Stomach smooth muscle (tissue), 2 donors: Measurements from ENCODE around the gene MSI2.
A peak's percentile ranks its signal among the peaks of the same experiment; 100 is the strongest.

ENCODE experiments used
- H3K27ac ChIP-seq: one replicate; pipeline ENCODE4 v1.7.0; 2013; ENCODE audit warnings: mild to moderate bottlenecking, low read length, inconsistent platforms
- H3K27me3 ChIP-seq, 2 donors: one replicate each; pipeline ENCODE4 v1.7.0; 2013; ENCODE audit warnings: low read length in 2 of 2; ENCODE audit not compliant: insufficient read depth in 2 of 2, control insufficient read depth in 1 of 2
- H3K36me3 ChIP-seq, 2 donors: one replicate each; pipeline ENCODE4 v1.7.0; 2013; ENCODE audit warnings: low read length in 2 of 2; ENCODE audit not compliant: control insufficient read depth in 2 of 2, insufficient read depth in 2 of 2
- H3K4me1 ChIP-seq: one replicate; pipeline ENCODE4 v1.7.0; 2013; ENCODE audit warnings: low read length; ENCODE audit not compliant: control insufficient read depth, insufficient read depth
- H3K4me3 ChIP-seq, 2 donors: one replicate each; pipeline ENCODE4 v1.7.0; 2013; ENCODE audit warnings: low read length in 2 of 2
- H3K9ac ChIP-seq, 2 donors: one replicate each; pipeline ENCODE4 v1.7.0; 2013; ENCODE audit warnings: low read length in 2 of 2, mild to moderate bottlenecking in 1 of 2
- H3K9me3 ChIP-seq, 2 donors: one replicate each; pipeline ENCODE4 v1.7.0; 2013; ENCODE audit warnings: low read length in 2 of 2; ENCODE audit not compliant: control insufficient read depth in 2 of 2
- donor health status: healthy.
- donor health status: Pancreatic carcinoma.

The MSI2 gene

DNA sequence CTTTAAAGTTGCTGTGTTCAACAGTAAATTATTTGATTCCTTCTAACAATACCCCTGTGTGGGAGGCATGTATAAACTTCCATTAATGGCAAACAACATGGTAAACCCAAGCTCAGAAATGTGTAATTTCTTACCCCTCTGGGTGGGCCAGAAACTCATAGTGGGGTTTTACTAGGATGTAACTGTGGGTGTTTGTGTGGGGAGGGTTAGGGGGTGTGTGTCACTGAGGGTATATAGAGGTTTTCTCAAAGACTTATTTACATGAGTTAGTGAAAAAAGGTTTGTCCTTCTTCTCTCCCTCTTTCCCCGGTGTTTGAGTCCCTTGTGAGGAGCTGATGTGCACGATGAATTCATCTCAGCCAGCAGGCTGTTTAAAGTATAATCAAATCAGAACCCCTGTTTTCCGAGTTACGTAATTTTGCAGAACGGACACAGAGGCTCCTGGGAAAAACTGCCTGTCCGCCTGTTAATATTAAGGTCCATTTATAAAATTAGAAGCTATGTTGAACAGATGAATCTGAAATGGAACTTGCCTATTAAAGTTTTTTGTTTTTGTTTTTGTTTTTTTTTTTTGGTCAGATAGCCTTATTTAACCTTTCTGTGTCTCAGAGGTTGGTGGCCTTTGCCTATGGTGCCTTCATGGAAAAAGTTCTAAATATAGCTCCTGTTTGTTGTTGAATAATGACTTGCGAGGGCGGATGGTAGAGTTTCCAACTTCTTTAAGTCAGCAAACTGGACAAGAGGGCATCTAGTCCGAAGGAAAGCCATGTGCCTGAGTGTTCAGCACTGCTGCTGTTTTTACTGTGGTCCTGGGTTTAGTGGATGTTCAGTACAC lies 73.3 kb downstream of the MSI2 start:
- no peaks in the 10 kb centered on the region for H3K27me3 ChIP-seq
- H3K9ac ChIP-seq, result no peak overlapping the region
- no peaks in the 10 kb centered on the region for H3K36me3 ChIP-seq
- H3K4me1 ChIP-seq, result peaks cover 11% of the 10 kb centered on the region
- no peaks in the 10 kb centered on the region for H3K9me3 ChIP-seq
- peak overlapping the region; percentile 18 for H3K27ac ChIP-seq
- peak overlapping the region in 1 of 2 donors; percentile 22 for H3K4me3 ChIP-seq

DNA sequence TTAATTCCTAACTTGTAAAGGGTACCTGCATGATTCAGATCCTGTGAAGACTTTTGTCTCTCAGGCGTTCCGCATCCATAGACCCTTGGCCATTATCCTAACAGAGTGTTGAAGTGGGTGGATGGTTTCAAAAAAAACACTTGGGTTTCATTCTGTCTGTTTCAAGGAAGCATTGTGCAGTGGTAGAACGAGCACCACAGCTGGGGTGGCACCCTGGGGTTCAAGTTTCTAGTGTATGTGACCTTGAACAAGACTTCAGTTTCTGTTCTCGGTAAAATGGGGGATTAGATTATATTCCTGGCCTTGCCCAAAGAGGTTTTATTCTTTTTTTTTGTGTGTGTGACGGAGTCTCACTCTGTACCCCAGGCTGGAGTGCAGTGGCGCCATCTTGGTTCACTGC lies 74.3 kb downstream of the MSI2 start:
- Histone ChIP-seq H3K4me1 (peaks cover 11% of the 10 kb centered on the region), H3K4me3 (no peak overlapping the region), H3K9ac (no peak overlapping the region), H3K27me3 (no peaks in the 10 kb centered on the region), H3K27ac (no peak overlapping the region), H3K9me3 (no peaks in the 10 kb centered on the region), H3K36me3 (no peaks in the 10 kb centered on the region)

DNA sequence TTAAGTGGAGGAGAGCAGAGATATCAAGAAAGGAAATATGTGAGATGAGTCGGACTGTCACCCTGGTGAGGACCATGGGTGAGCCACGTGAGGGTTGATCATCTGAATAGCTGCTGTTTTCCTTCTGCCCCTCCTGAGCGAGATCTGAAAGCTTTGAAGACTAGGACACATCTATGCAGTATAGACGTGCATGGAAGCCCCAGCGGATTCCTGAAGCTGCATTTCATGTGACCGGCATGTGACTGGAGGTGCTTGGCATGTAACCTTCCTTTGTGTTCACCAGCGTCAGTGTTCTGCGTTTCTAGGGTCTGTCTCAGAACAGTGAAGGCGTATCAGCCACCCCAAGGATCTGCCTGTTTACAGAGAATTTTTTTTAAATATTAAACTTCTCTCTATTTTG lies 75.1 kb downstream of the MSI2 start:
- no peaks in the 10 kb centered on the region for H3K9me3 ChIP-seq
- H3K27ac ChIP-seq, result no peak overlapping the region
- peaks cover 11% of the 10 kb centered on the region for H3K4me1 ChIP-seq

DNA sequence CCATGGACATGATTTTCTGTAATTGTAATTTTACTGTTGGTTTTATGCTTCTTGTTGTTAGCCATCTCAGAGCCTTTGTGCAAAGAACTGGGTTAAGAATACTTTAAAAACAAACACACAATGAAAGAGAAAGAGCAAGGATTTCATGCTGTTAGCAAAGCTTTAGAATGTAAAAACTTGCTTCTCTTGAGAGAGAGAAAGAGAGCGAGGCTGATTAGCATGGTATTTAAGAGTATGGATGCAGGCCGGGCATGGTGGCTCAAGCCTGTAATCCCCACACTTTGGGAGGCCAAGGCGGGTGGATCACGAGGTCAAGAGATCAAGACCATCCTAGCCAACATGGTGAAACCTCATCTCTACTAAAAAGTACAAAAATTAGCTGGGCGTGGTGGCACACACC lies 76.2 kb downstream of the MSI2 start:
- Histone ChIP-seq H3K36me3 (no peaks in the 10 kb centered on the region), H3K9ac (no peak overlapping the region), H3K9me3 (no peaks in the 10 kb centered on the region), H3K27ac (no peak overlapping the region), H3K4me1 (peaks cover 11% of the 10 kb centered on the region), H3K4me3 (no peak overlapping the region), H3K27me3 (no peaks in the 10 kb centered on the region)

More for the DNA sequence above, 75.1 kb downstream of the MSI2 start:
- no peak overlapping the region for H3K9ac ChIP-seq
- no peaks in the 10 kb centered on the region for H3K27me3 ChIP-seq
- no peaks in the 10 kb centered on the region for H3K36me3 ChIP-seq
- H3K4me3 ChIP-seq, result no peak overlapping the region

DNA sequence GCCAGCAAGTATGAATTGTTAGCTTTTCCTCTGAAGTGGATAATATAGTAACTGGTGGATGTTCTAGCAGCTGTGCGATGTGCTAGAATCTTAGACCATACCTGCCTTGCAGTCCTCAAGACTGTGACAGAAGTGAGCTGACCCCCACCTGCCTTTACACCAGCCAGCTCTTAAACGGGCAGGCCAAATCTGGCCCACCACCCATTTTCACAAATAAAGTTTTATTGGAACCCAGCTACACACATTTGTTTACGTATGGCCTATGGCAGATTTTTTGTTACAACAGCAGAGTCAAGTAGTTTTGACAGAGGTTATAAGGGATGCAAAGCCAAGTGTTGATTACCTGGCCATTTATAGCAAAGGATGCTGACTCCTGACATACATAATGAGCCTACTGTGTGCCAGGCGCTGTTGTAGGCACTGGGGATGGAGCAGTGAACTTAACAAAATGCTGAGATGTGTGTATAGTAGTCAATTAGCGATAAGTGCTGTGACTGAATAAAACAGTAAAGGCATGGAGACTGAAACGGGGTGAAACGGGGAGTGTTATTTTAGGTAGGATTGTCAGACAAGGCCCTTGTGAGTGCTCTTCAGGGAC lies 79.0 kb downstream of the MSI2 start:
- Histone ChIP-seq H3K36me3 (no peaks in the 10 kb centered on the region), H3K27ac (no peak overlapping the region), H3K9me3 (no peaks in the 10 kb centered on the region), H3K4me1 (peaks cover 2% of the 10 kb centered on the region), H3K27me3 (no peaks in the 10 kb centered on the region), H3K4me3 (no peak overlapping the region), H3K9ac (no peak overlapping the region)

DNA sequence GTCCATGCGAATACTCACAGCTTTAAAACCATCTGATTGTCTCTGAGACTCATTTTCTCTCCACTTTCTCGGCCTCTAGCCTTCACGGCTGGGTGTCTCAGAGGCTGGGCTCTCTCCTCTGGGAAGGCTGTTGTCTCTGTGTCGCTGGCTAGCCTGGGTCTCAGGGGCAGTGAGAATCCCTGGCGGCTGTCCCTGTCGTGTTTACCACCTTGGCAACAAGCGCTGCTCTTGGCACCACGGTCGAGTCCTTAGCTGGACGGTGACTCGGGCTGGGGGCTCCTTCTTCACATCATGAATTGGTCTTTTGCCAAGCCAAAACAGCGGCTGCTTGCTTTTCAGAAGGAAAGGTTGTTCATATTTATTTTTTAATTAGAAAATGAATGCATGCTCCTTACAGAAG lies 81.1 kb downstream of the MSI2 start:
- Histone ChIP-seq H3K4me3 (no peak overlapping the region), H3K36me3 (no peaks in the 10 kb centered on the region), H3K9ac (no peak overlapping the region), H3K9me3 (no peaks in the 10 kb centered on the region), H3K4me1 (no peaks in the 10 kb centered on the region), H3K27me3 (no peaks in the 10 kb centered on the region), H3K27ac (no peak overlapping the region)

DNA sequence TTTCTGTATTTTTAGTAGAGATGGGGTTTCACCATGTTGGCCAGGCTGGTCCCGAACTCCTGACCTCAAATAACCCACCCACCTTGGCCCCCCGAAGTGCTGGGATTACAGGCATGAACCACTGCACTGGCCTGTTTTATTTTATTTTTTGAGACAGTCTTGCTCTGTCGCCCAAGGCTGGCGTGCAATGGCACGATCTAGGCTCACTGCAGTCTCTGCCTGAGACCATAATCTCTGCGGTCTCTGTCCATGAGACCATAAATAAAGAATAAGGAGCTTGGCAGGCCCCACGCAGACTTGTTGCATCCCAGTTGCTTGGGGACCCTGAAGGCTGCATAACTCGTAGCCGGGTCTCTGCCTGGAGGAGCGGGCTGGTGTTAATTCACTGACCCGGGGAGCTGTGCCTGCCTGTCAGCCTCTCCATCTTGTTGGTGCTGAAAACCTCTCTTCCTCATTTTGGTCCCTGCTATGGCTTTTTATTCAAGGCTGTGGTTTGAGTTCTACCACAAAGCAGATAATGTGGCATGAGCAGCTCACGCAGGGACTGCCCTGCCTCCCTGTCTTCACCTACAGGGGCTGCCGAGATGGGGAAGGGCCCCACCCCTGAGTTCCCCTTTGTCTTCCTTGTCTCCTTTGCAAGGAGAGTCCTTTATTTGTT lies 82.1 kb downstream of the MSI2 start:
- Histone ChIP-seq H3K9me3 (no peaks in the 10 kb centered on the region), H3K4me1 (no peaks in the 10 kb centered on the region), H3K4me3 (no peak overlapping the region), H3K9ac (no peak overlapping the region), H3K27me3 (no peaks in the 10 kb centered on the region), H3K27ac (no peak overlapping the region), H3K36me3 (no peaks in the 10 kb centered on the region)

DNA sequence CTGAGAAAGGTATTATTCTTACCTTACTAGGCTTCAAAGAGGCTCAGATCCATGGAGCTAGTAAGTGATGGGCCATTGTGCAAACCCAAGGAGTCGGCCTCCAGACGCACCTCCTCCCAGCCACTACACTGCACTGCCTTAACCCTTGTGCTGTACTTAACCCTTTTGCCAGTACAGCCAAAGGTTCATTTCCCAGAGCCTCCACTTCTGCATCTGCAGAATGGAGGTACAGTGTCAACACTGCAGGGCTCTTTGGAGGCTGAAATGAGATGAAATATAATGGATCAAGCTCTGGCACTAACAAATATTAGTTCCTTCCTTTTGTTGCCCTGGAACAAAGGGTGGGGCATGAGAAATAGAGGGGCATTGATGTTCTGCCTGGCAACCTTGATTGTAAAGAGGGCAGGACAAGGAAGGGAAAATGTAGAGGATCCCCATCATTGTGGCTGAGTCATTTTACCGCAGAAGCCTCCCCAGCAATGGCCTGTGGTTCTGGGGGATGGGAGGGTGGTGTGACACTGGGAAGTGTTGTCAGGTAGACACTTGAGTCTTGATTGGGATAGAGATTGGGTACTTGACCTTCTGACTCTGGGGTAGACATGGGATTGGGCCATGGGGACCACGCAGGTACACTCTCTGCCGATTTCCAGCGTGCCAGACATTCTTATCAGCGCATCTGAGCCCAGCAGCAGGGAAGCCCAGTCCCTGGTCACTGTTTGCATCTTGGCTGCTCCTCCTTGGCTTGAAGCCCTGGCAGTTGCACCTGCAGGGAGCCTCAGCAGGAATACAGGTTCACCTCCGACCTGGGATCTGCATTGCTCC lies 84.0 kb downstream of the MSI2 start:
- H3K4me3 ChIP-seq, result no peak overlapping the region
- H3K4me1 ChIP-seq, result no peaks in the 10 kb centered on the region
- H3K9me3 ChIP-seq, result no peaks in the 10 kb centered on the region
- H3K27ac ChIP-seq, result no peak overlapping the region
- no peaks in the 10 kb centered on the region for H3K36me3 ChIP-seq
- no peak overlapping the region for H3K9ac ChIP-seq
- no peaks in the 10 kb centered on the region for H3K27me3 ChIP-seq

DNA sequence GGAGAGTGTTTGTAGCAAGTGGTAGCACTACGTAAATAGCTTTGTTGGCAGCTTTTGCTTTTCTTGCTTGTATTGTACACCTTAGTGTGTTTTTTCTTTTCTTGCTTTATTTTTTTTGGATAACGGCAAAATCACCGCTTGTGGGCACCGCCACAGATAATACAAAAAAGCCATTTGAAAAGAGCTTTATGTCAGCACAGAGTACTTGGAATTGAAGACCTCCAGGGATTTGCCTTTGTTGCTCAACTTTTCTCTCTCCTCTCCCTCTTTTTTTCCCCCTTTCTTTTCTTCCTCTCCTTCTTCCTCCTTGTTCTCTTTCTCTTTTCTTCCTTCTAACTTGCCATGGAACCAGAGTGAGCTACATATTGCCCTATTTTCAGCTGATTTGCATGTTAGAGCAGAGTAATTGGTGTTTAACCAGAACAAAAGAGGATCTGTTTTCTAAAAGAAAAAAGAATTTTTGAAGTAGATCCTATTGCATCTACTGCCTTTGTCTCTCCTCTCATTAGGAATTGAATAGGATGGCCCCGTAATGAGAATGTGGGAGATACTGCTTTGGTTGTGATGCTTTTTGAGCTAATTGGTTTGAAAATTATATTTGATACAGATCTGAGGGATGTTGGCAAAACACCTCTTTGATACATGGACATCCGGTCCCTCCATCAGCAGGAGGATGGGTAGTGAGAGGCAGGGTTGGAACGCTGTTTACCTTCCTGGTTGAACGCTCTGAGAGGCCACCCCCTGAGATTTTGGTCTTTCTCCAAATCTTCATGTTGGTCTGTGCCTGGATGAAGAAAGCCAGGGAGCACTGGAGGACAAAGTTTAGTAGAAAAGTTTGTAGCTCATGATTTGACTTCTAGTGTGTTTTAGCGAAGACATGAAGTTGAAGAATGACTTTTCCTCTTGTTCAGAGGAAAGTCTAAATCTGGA lies 85.6 kb downstream of the MSI2 start:
- H3K27ac ChIP-seq, result no peak overlapping the region

More for the DNA sequence above, 85.6 kb downstream of the MSI2 start:
- Histone ChIP-seq H3K27me3 (no peaks in the 10 kb centered on the region), H3K36me3 (no peaks in the 10 kb centered on the region), H3K9ac (no peak overlapping the region), H3K4me3 (no peak overlapping the region), H3K9me3 (no peaks in the 10 kb centered on the region), H3K4me1 (no peaks in the 10 kb centered on the region)
